ENCODE results near the gene KIAA0753. TPM values are rescaled to one million over a fixed set of nuclear protein-coding genes. Genes with fewer than 3 reads are reported as not detected.

KIAA0753 gene
- total and polyA plus RNA-seq, 4 donors = 5.3 to 31.9 (median 12.8) TPM

DNA sequence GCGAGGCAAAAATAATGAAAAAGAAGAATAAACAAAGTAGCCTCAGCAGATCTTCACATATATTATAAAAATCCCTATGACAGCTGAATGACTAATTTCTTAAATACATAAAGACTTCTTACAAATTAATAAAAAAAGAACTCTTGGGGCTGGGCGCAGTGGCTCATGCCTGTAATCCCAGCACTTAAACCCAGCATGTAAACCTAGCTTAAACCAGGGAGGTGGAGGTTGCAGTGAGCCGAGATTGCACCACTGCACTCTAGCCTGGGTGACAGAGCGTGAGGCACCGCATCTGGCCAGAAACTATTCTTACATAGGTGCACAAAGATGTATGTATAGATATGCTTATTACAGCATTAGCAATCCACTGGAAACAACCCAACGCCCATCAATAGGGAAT, 38.7 kb upstream of the KIAA0753 start:
- Histone ChIP-seq H3K27me3 (ENCODE audit: control insufficient read depth in 3 of 3, insufficient read depth in 3 of 3, low read length in 2 of 3) (no peaks in the 10 kb centered on the region), H3K9me3 (ENCODE audit: control insufficient read depth in 4 of 4, insufficient read depth in 3 of 4, low read length in 3 of 4) (no peaks in the 10 kb centered on the region), H3K36me3 (ENCODE audit: control insufficient read depth in 4 of 4, insufficient read depth in 4 of 4, low read length in 4 of 4) (no peaks in the 10 kb centered on the region), H3K27ac (ENCODE audit: low read depth in 1 of 2, low read length in 1 of 2) (no peak overlapping the region), H3K4me3 (no peak overlapping the region), H3K9ac (ENCODE audit: insufficient read depth in 1 of 2, low read length in 2 of 2) (no peak overlapping the region), H3K4me1 (ENCODE audit: control insufficient read depth in 5 of 5, insufficient read depth in 5 of 5, low read length in 5 of 5) (no peaks in the 10 kb centered on the region)
- TF ChIP-seq, protein P1, sequence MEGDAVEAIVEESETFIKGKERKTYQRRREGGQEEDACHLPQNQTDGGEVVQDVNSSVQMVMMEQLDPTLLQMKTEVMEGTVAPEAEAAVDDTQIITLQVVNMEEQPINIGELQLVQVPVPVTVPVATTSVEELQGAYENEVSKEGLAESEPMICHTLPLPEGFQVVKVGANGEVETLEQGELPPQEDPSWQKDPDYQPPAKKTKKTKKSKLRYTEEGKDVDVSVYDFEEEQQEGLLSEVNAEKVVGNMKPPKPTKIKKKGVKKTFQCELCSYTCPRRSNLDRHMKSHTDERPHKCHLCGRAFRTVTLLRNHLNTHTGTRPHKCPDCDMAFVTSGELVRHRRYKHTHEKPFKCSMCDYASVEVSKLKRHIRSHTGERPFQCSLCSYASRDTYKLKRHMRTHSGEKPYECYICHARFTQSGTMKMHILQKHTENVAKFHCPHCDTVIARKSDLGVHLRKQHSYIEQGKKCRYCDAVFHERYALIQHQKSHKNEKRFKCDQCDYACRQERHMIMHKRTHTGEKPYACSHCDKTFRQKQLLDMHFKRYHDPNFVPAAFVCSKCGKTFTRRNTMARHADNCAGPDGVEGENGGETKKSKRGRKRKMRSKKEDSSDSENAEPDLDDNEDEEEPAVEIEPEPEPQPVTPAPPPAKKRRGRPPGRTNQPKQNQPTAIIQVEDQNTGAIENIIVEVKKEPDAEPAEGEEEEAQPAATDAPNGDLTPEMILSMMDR (IDR thresholded peaks at IDR 0.05; ENCODE audit: control extremely low read depth, extremely low read depth) = no peak
- DNase-seq (no peak), ATAC-seq (ENCODE audit: insufficient read depth, low FRiP score) (no peak)
- WGBS, 2 donors = 75 to 84% methylated on average over 6 of the region's 6 CpGs

DNA sequence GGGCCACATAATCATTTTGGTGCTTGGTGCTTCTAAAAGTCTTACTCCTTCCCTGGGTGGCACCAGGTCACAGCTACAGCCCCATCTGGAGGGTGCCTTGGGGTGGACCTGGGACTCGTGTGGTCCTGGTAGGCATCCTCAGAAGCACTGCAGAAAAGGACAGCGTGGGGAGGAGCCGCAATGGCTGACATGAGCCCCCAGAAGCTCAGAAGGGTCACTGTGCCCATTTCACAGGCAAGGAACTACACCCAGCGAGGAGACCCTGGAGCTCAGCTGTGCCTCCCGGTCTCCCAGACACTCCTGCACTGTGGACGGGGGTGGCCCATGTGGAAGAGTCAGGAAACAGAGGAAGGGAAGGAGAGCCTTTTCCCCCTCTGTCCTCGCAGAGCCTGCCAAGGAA, 37.4 kb upstream of the KIAA0753 start:
- Histone ChIP-seq H3K4me1 (ENCODE audit: control insufficient read depth in 5 of 5, insufficient read depth in 5 of 5, low read length in 5 of 5) (no peaks in the 10 kb centered on the region), H3K36me3 (ENCODE audit: control insufficient read depth in 4 of 4, insufficient read depth in 4 of 4, low read length in 4 of 4) (no peaks in the 10 kb centered on the region), H3K27me3 (ENCODE audit: control insufficient read depth in 3 of 3, insufficient read depth in 3 of 3, low read length in 2 of 3) (no peaks in the 10 kb centered on the region), H3K9ac (ENCODE audit: insufficient read depth in 1 of 2, low read length in 2 of 2) (no peak overlapping the region), H3K9me3 (ENCODE audit: control insufficient read depth in 4 of 4, insufficient read depth in 3 of 4, low read length in 3 of 4) (no peaks in the 10 kb centered on the region), H3K27ac (ENCODE audit: low read depth in 1 of 2, low read length in 1 of 2) (no peak overlapping the region), H3K4me3 (no peak overlapping the region)
- DNase-seq (no peak), ATAC-seq (ENCODE audit: insufficient read depth, low FRiP score) (no peak)
- 68 to 74% methylated on average over 7 of the region's 7 CpGs for WGBS, 2 donors
- TF ChIP-seq, protein P1 (IDR thresholded peaks at IDR 0.05; ENCODE audit: control extremely low read depth, extremely low read depth) = no peak

DNA sequence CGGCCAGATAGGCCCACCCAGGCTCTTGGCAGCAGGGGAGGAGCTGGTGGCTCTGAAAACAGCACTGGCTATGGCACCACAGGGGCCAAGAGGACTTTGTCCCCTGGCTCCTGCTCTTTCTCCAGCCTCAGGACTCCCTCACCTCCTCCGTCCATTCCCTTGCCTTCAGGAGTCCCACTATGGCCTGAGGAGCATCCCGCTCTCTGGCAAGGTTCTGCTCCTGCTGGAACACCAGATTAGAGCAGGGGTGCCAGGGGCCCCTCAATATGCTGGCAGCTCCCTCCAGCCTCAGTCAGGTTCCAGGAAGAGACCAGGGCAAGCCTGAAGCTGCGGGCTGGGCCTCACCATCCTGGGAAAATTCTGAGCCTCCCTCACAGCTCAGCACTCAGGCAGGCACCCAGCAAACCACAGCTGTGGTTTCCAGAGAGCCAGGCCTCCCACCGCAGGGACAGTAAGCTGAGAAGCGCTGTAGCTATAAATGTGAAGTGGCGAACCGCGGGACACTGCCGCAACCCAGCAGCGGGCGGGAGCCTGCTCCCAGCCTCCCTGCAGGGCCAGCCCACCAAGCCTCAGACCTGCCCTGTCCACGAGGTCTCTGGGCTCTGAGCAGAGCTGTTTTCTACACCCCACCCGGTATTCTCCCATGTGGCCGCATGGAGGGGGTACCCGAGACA, 36.8 kb upstream of the KIAA0753 start:
- Histone ChIP-seq H3K4me3 (no peak overlapping the region), H3K27ac (ENCODE audit: low read depth in 1 of 2, low read length in 1 of 2) (no peak overlapping the region), H3K9ac (ENCODE audit: insufficient read depth in 1 of 2, low read length in 2 of 2) (no peak overlapping the region), H3K27me3 (ENCODE audit: control insufficient read depth in 3 of 3, insufficient read depth in 3 of 3, low read length in 2 of 3) (no peaks in the 10 kb centered on the region), H3K36me3 (ENCODE audit: control insufficient read depth in 4 of 4, insufficient read depth in 4 of 4, low read length in 4 of 4) (no peaks in the 10 kb centered on the region), H3K9me3 (ENCODE audit: control insufficient read depth in 4 of 4, insufficient read depth in 3 of 4, low read length in 3 of 4) (no peaks in the 10 kb centered on the region), H3K4me1 (ENCODE audit: control insufficient read depth in 5 of 5, insufficient read depth in 5 of 5, low read length in 5 of 5) (no peaks in the 10 kb centered on the region)
- ATAC-seq (ENCODE audit: insufficient read depth, low FRiP score) (no peak), DNase-seq (no peak)
- TF ChIP-seq, protein P1 (IDR thresholded peaks at IDR 0.05; ENCODE audit: control extremely low read depth, extremely low read depth) = no peak
- WGBS, 2 donors = 34 to 56% methylated on average over 16 of the region's 16 CpGs

DNA sequence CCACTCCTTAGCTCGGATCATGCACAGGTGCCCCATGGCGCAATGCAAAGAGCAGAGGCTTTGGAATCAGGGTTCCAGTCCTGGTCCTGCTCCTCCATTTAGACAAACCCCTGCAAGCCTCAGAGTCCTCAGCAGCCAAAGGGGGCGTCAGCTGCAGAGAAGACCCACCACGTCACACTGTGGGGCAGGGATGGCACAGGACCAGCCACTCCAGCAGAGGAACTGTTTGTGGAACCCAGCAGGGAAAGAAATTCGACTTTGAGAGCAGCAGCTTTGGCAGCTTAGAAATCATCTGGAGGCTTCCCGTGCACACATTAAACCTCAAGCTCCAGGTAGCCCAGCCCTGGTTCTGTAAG, 36.3 kb upstream of the KIAA0753 start:
- Histone ChIP-seq H3K36me3 (ENCODE audit: control insufficient read depth in 4 of 4, insufficient read depth in 4 of 4, low read length in 4 of 4) (no peaks in the 10 kb centered on the region), H3K9me3 (ENCODE audit: control insufficient read depth in 4 of 4, insufficient read depth in 3 of 4, low read length in 3 of 4) (no peaks in the 10 kb centered on the region), H3K9ac (ENCODE audit: insufficient read depth in 1 of 2, low read length in 2 of 2) (no peak overlapping the region), H3K27me3 (ENCODE audit: control insufficient read depth in 3 of 3, insufficient read depth in 3 of 3, low read length in 2 of 3) (no peaks in the 10 kb centered on the region), H3K4me1 (ENCODE audit: control insufficient read depth in 5 of 5, insufficient read depth in 5 of 5, low read length in 5 of 5) (no peaks in the 10 kb centered on the region), H3K27ac (ENCODE audit: low read depth in 1 of 2, low read length in 1 of 2) (no peak overlapping the region), H3K4me3 (no peak overlapping the region)
- ATAC-seq (ENCODE audit: insufficient read depth, low FRiP score) = no peak
- DNase-seq = no peak
- 67% methylated on average over 6 of the region's 6 CpGs for WGBS, 2 donors
- TF ChIP-seq, protein P1 (IDR thresholded peaks at IDR 0.05; ENCODE audit: control extremely low read depth, extremely low read depth) = no peak
